NCI-H2081 (cell line): ENCODE results near the gene LIN7B.
A peak's percentile ranks its signal among the peaks of the same experiment; 100 is the strongest.
"Not testable (repeated sequence)": the region's sequence is repeated elsewhere in the genome, so short reads cannot be mapped to it uniquely, and the experiment has no call there.

ENCODE experiments used
- DNase-seq, 2 experiments: peaks; one replicate each; lab custom pipeline; 2025; lab: John Stamatoyannopoulos, UW

The LIN7B gene

DNA sequence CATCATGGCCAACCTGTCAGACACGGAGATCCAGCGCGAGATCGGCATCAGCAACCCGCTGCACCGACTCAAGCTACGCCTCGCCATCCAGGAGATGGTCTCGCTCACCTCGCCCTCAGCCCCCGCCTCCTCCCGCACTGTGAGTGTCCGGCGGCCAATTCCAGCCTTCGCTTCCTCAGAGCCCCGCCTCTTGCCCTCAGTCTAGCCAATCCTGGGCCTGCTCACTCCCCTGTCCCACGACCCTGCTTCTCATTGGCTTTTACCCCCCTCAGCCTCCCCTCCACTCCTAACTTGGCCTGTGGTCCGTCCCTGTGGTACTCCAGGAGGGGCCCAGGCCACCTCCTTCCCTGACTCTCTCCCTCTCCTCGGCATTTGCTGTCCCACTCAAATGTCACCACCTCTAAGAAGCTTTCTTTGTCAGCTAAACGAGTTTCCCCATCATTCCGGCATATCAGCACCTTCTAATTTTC lies 28.7 kb downstream of the LIN7B start:
- peak; percentile 60 to 61 for DNase-seq

- DNase-seq = peak; percentile 19 to 29
Observed at GRCh38 chr19:49145573-49146407, 31.6 kb downstream of the LIN7B start.

DNA sequence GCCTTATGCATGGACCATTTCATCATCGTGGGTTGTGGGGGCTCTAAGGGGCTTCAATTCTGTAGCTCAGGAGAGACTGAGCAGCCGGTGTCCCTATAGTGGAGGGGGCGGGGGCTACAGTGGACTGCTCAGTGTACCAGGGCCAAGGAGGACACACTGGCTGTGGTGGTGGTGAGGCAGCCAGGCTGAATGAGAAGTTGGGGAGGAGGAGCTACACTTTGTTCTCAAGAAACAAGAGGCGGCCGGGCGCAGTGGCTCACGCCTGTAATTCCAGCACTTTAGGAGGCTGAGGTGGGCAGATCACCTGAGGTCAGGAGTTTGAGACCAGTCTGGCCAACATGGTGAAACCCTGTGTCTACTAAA lies 32.2 kb downstream of the LIN7B start:
- DNase-seq = not testable (repeated sequence)

DNA sequence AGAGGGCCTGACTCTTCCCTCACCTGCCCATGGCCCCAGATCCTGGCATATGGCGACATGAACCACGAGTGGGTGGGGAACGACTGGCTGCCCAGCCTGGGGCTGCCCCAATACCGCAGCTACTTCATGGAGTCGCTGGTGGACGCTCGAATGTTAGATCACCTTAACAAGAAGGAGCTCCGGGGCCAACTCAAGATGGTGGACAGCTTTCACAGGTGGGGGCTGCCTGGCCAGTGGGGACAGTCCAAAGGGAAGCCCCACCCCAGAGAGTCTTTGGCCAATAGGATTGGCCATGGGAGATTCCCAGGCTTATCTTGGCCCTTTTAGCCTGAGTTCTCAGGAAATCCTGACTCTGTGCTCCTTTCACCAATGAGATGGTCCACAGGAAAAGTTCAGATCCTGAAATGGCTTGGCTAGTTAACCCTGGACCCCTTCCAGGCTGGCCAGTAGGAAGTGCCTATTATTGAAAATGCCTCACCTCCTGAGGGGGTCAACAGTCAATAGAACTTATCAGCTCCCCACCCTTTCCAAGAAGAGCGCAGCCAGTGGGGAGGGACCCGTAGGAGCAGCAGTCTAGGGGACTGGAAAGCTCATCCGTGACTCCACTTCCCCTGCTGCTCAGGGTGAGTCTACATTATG lies 34.0 kb downstream of the LIN7B start:
- DNase-seq = no peak

GRCh38 chr19:49148784-49149651 lies 34.8 kb downstream of the LIN7B start:
- DNase-seq = peak; percentile 73 to 92

GRCh38 chr19:49149652-49150105 lies 35.5 kb downstream of the LIN7B start:
- peak; percentile 73 to 84 for DNase-seq

- peak; percentile 86 to 89 for DNase-seq
Observed at GRCh38 chr19:49150106-49150943, 36.2 kb downstream of the LIN7B start.

GRCh38 chr19:49150944-49151243 lies 36.7 kb downstream of the LIN7B start:
- DNase-seq = no peak

DNA sequence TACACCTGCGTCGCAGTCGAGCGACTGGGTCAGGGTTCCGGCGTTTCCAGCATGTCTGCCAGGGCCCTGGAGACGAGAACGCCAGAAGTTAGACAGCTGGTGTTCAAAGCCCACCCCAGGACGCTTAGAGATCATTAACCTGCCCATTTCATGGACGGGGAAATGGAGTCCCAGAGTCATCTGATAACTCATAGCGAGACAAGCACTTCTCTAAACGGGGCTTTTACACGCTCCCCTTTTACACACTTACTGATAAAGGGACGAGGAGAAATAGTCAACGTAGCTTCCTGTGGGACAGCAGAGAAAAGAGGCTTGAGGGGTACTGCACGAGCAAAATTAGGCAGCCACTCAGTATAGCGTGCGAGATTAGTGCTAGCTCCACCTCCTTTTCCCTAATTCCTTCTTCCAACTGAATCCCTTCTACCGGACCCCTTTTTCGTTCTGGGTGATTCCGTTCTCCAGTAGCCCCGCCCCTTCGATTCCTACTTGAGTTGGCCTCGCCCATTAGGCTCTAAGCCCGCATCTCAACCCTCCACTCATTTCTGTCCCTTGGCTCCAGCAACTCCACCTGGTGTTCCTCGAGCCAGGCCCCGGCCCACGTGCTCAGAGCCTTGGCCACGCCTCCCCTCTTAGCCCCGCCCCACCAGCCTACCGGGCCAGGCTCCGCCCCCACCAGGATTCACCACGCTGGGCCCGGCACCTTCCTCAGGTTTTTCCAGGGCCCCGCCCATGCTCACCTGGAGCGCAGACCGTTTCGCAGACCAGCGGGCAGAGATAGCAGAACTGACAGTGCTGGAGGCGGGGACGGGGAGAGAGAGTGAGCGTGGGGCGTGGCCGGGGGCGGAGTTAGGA lies 37.3 kb downstream of the LIN7B start:
- DNase-seq = peak; percentile 58 to 63

GRCh38 chr19:49152119-49152550 lies 38.0 kb downstream of the LIN7B start:
- no peak for DNase-seq

GRCh38 chr19:49153167-49153809 lies 39.1 kb downstream of the LIN7B start:
- DNase-seq = no peak

GRCh38 chr19:49154279-49154678 lies 40.1 kb downstream of the LIN7B start:
- no peak for DNase-seq

DNA sequence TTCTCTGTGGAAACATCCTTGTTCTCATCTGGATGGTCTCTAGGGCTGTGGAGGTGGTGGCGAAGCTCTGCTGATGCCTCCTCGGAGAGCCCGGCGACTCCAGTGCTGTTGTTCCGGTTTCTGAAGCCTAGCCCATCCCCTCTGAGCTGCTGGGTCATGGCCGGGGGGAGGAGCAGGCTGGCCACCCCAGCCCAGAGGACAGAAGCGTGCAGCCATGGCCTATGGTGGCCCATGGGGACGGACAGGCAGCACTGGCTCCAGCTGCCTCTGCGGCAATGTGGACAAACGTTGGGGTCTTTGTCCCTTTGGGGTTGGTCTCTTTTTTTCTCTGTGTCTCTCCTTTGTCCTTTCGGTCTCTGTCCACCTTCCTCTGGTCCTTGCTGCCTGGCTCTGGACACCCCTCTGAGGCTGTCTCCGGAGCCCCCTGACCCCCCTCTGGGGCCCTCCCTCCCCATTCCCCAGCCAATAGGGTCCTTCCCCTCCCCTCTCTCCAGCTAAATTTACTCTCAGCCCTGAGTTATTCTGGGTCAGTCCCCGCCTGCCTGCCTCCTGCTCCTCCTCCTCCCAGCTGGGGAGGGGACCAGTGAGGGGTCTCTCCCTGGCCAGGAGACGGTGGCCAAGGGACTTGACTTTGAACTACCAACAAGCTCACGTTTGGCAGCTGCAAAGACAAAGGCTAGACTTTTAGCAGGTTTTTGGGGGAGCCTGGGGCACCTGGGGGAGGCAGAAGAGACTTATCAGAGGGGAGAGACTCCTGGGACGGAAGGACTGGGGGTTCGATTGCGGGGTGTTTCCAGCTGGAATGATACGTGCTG lies 41.0 kb downstream of the LIN7B start, which contains the start of gene HRC:
TSS of gene HRC (minus strand) at position 392 of the 815 bp plus-strand sequence. CDS start at position 233, 159 bp downstream.
- no peak for DNase-seq

DNA sequence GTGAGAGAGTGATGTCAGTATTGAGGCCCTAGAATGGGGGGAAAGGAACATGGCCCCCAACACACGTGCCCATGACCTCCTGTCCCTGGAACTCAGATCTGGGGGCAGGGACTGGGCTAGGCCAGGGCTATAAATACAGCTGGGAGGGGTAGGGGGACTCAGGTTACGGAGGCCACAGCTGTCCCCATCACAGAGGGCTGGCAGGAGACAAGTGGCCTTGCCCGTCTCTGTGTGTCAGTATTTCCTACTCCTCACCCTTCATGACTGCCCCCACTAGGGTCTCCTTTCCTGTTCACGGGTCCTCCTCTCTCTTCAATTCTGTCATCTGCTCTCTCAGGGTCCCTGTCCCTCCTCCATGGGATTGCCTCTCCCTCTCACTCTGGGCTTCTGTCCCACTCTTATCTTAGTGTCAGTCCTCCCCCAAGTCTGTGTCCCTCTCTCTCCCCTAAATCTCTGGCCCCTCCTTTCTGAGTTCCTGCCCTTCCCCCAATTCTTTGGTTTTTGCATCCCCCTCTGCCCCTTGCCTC lies 41.7 kb downstream of the LIN7B start:
- DNase-seq = no peak

GRCh38 chr19:49157445-49158224 lies 43.5 kb downstream of the LIN7B start, which contains the start of gene TRPM4:
Gene TRPM4 (plus strand): TSS chr19:49157792. CDS start chr19:49157867, 75 bp downstream.
- peak; percentile 73 to 76 for DNase-seq

DNA sequence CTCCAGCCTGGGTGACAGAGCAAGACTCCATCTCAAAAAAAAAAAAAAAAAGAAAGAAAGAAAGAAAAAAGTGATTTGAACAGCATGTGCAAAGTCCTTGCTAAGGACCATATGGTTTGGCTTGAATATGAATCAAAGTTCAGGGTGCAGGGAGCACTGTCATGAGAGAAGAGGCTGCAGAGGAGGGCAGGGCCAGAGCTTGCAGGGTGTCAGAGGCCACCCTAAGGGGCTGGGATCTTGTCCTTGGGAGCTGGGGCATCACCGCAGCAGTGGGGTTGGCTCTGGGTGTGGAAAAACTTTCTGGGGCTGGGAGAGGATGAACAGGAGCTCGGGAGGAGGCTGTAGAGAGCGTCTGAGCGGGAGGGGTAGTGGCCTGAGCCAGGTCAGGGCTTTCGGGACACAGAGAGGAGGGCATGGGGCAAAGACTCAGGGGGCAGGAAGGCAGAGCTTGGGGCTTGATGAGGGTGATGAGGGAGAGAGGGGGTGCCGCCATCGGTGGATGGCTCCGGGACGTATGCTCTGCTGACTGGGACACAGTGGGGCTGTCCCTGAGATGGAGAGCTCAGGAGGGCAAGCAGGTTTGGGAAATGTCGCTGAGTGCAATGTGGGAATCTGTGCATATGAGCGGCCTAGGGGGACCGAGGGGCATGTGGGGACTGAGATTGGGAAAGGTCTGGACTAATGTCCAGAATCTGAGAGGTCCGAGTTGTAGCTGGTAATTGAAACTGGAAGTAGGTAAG lies 46.5 kb downstream of the LIN7B start:
- DNase-seq = no peak

GRCh38 chr19:49161987-49162386 lies 47.8 kb downstream of the LIN7B start:
- no peak for DNase-seq
